Subcutaneous abdominal adipose tissue (tissue), 5 donors: Measurements from ENCODE around the gene EFCC1.

Experiments
- H3K27ac ChIP-seq: one replicate; pipeline ENCODE4 v1.7.0; 2013; ENCODE audit warnings: low read depth, mild to moderate bottlenecking, inconsistent platforms, low read length, moderate library complexity
- H3K27me3 ChIP-seq, 5 donors: one replicate each; pipeline ENCODE4 v1.7.0; 2013; ENCODE audit warnings: low read length in 5 of 5, inconsistent platforms in 1 of 5; ENCODE audit not compliant: control insufficient read depth in 5 of 5, insufficient read depth in 4 of 5
- H3K36me3 ChIP-seq, 5 donors: one replicate each; pipeline ENCODE4 v1.7.0; 2013; ENCODE audit warnings: low read length in 5 of 5; ENCODE audit not compliant: control insufficient read depth in 5 of 5, insufficient read depth in 5 of 5
- H3K4me1 ChIP-seq, 5 donors: one replicate each; pipeline ENCODE4 v1.7.0; 2013; ENCODE audit warnings: low read length in 5 of 5, mild to moderate bottlenecking in 3 of 5, moderate library complexity in 1 of 5; ENCODE audit not compliant: control insufficient read depth in 5 of 5, insufficient read depth in 5 of 5
- H3K4me3 ChIP-seq, 5 donors: one replicate each; pipeline ENCODE4 v1.7.0; 2013; ENCODE audit warnings: low read length in 5 of 5, low read depth in 1 of 5
- H3K9ac ChIP-seq, 5 donors: one replicate each; pipeline ENCODE4 v1.7.0; 2013; ENCODE audit warnings: low read length in 5 of 5, mild to moderate bottlenecking in 4 of 5, moderate library complexity in 3 of 5
- H3K9me3 ChIP-seq, 5 donors: one replicate each; pipeline ENCODE4 v1.7.0; 2013; ENCODE audit warnings: low read length in 5 of 5; ENCODE audit not compliant: control insufficient read depth in 5 of 5
- donor health status: healthy.
- donor health status: healthy.
- donor health status: healthy.
- donor health status: healthy.
- donor health status: healthy.

The EFCC1 gene

DNA sequence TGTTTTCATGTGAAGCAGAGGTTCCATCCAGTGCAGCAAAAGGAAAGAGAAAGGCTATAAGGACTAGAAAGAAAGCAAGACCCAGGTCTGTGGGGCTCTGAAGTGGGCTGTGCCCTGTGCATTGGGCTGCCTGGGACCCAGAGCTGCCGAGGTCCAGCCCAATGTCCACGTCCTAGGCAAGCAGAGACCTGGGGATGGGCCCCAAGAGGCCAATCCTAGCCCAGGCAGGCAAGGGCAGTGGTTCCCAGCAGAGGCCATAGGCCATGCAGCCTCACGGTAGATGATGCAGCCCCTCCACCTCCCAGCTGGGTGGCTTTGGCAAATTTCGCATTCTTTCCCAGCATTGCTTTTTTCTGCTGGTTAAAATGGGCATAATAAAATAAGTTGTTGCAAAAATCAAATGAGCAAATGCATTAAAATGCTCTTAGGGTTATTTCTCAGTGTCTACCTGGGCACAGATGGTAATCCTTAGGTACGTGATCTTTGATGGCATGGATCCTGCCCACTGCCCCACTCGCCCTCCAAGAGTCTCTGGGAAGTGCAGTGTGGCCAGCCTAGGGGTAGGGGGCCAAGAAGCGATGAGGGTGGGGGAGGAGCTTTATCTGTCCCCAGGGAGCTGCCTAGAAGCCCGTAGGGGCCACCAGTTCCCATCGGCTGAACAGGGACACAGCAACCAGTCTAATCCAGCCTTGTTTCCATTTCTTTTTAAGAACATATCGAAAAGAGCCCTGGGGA lies 37.2 kb downstream of the EFCC1 start:
- Histone ChIP-seq H3K9ac (no peak overlapping the region), H3K4me1 (peaks cover 0 to 3% (median 0%) of the 10 kb centered on the region in 5 donors), H3K27me3 (peaks cover 0 to 12% (median 10%) of the 10 kb centered on the region in 5 donors), H3K27ac (no peak overlapping the region), H3K4me3 (no peak overlapping the region), H3K9me3 (no peaks in the 10 kb centered on the region), H3K36me3 (peaks cover 0 to 6% (median 0%) of the 10 kb centered on the region in 5 donors)

GRCh38 chr3:129039271-129040038 lies 38.4 kb downstream of the EFCC1 start:
- Histone ChIP-seq H3K4me1 (peaks cover 0 to 3% (median 0%) of the 10 kb centered on the region in 5 donors), H3K4me3 (no peak overlapping the region), H3K27me3 (peaks cover 0 to 12% (median 10%) of the 10 kb centered on the region in 5 donors), H3K9me3 (no peaks in the 10 kb centered on the region), H3K9ac (no peak overlapping the region), H3K27ac (no peak overlapping the region), H3K36me3 (peaks cover 0 to 6% (median 0%) of the 10 kb centered on the region in 5 donors)

DNA sequence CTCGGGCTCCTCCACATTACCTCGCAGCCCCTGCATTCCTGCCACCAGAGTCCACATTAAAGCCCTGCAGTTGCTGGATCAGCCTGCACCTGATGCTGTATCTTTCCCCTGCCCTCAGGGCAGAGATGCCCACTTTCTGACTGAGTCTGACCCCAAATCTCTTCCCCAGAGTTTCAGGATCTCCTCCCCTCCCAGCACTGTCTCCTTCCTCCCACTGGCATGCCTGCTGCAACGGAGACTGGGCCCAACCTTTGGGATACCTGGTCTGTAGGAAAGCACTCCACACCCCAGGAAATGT lies 38.9 kb downstream of the EFCC1 start:
- no peaks in the 10 kb centered on the region for H3K9me3 ChIP-seq
- no peak overlapping the region for H3K27ac ChIP-seq
- H3K4me1 ChIP-seq = peaks cover 0 to 3% (median 0%) of the 10 kb centered on the region in 5 donors
- H3K36me3 ChIP-seq = peaks cover 0 to 6% (median 0%) of the 10 kb centered on the region in 5 donors
- no peak overlapping the region for H3K9ac ChIP-seq
- peaks cover 0 to 12% (median 10%) of the 10 kb centered on the region in 5 donors for H3K27me3 ChIP-seq
- H3K4me3 ChIP-seq = no peak overlapping the region

DNA sequence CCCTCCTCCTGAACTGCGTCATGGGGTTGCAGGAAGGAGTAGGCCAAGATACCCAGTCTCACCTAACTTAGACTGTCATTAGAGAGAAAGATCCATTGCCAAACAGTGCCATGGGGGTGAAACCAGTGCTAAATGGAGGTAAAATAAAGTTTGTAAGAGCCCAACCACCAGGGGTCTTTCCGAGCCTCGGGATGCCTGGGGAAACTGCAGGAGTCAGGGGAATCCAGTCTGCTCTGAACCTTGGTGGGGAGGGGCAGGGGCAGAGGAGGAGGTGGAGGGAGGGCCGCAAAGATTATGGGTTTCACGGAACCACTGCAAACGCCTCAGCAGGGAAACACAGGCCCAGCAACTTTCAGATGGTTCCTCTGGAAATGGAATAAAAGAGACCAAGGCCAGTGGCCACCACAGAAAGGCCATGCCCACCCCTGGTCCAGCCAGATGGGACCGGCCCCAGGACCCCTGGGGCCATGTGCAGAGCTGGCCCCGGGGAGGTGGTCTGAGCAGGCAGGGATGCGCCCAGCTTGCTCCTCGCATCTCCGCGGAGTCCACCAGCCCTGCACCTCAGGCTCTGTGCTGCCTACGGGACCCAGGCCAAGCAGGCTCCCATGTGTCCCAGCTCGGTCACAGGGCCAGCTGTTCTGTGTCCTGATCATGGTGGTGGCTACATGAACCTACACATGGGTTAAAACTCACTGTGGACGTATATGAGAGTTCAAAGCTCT lies 39.6 kb downstream of the EFCC1 start:
- Histone ChIP-seq H3K9ac (no peak overlapping the region), H3K36me3 (peaks cover 0 to 6% (median 0%) of the 10 kb centered on the region in 5 donors), H3K4me3 (no peak overlapping the region)

GRCh38 chr3:129045675-129046036 lies 44.6 kb downstream of the EFCC1 start:
- Histone ChIP-seq H3K9me3 (peaks cover 0 to 7% (median 0%) of the 10 kb centered on the region in 5 donors), H3K9ac (peak overlapping the region in 2 of 5 donors; percentile 17 to 28), H3K4me3 (peak overlapping the region in 4 of 5 donors; percentile 41 to 61 (median 48)), H3K27ac (no peak overlapping the region), H3K4me1 (peaks cover 0 to 11% (median 10%) of the 10 kb centered on the region in 5 donors), H3K27me3 (peaks cover 3 to 11% (median 7%) of the 10 kb centered on the region in 5 donors), H3K36me3 (no peaks in the 10 kb centered on the region)

More for the DNA sequence above, 39.6 kb downstream of the EFCC1 start:
- peaks cover 0 to 15% (median 14%) of the 10 kb centered on the region in 5 donors for H3K27me3 ChIP-seq
- no peaks in the 10 kb centered on the region for H3K9me3 ChIP-seq
- H3K4me1 ChIP-seq = peaks cover 0 to 8% (median 4%) of the 10 kb centered on the region in 5 donors
- no peak overlapping the region for H3K27ac ChIP-seq

DNA sequence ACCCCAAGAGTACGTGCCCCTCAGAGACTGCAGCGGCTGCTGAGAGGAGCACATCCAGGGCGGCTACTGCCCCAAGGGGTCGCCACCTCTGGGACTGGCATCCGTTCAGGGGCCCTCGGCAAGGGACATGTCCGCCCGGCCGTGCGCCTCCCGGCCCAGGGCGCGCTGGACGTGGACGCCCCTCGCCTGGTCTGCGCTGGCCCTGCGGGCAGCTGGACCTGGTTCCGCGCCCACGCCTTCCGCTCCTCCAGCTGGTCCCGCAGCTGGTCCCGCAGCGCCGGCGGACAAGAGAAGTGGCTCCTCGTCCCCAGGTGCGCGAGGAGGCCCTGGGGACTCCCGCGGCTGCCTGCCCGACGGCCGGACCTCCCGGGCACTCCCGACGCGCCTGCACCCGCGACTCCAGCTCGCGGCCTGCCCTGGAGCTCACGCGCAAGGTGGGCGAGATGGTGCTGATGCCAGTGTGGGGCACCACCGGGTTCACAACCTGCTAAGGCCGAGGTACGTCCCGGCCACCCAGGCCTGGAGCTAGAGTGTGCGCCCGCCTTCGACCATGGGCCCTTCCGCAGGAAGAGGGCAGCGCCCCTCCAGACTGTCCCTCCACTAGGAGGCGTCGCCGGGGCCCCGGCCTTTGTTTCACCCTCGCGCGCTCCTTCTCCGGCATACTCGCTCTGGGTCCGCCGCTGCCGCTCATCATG lies 45.1 kb downstream of the EFCC1 start:
- Histone ChIP-seq H3K36me3 (no peaks in the 10 kb centered on the region), H3K4me1 (peaks cover 0 to 11% (median 10%) of the 10 kb centered on the region in 5 donors), H3K4me3 (peak overlapping the region in 4 of 5 donors; percentile 41 to 61 (median 48)), H3K27me3 (peaks cover 3 to 7% (median 7%) of the 10 kb centered on the region in 5 donors), H3K9me3 (peaks cover 0 to 7% (median 0%) of the 10 kb centered on the region in 5 donors), H3K27ac (no peak overlapping the region), H3K9ac (peak overlapping the region in 2 of 5 donors; percentile 17 to 28)

DNA sequence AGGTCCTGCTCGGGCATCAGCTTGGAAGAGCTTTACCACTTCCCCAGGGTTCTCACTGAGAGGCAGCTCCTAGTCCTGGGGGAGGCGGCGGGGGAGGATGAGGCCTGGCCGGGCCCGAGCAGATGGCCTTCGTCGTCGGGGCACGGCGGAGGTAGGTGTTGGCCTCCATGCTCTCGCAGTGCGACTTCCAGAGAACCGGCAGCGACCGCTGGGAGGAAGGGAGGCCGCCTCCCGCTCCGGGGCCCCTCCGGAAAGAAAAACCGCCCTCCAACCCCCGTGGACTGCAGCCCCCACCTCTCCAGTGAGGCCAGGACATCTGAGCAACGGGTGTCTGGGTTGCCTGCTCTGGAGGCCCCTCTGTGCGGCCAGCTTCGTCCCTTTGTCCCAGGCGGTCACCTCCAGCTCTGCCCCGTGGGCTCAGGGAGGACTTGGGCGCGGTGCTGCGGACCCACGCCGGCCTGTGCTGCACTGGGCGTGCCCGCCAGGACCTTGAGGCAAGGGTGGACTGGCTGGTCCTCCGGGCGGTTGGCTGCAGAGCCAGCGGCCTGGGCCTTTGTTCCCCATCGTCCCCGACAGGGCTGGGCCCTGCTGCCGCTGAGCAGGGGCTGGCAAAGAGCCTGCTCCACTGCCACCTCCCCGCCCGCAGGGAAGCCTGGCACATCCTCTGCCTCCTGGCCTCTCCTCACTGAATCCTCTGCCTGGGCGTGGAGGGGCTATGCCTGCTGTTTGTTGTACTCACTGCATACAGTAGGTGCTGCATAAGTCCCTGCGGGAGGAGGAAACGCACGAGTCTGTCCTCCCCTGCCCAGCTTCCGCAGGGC lies 45.8 kb downstream of the EFCC1 start:
- H3K9me3 ChIP-seq = peaks cover 0 to 7% (median 0%) of the 10 kb centered on the region in 5 donors
- no peak overlapping the region for H3K27ac ChIP-seq
- H3K4me1 ChIP-seq = peaks cover 0 to 15% (median 11%) of the 10 kb centered on the region in 5 donors
- no peaks in the 10 kb centered on the region for H3K36me3 ChIP-seq
- no peak overlapping the region for H3K9ac ChIP-seq
- no peak overlapping the region for H3K4me3 ChIP-seq
- peaks cover 3 to 7% (median 7%) of the 10 kb centered on the region in 5 donors for H3K27me3 ChIP-seq

DNA sequence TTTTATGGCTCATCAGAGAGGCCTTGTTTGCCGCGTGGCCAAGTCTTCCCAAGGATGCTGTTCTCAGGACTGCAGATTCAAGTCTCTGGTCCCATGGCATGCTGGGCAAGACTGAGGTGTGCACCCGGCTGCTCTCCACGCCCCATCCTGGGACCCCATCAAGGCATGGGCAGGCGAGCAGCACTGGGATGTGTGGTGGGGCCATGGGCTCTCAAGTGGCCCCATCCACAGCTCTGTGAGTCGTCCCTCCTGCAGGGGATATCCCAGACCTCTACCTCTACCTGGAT lies 46.4 kb downstream of the EFCC1 start:
- no peak overlapping the region for H3K9ac ChIP-seq
- no peaks in the 10 kb centered on the region for H3K36me3 ChIP-seq
- no peak overlapping the region for H3K27ac ChIP-seq
- H3K4me3 ChIP-seq = no peak overlapping the region
- peaks cover 3 to 7% (median 7%) of the 10 kb centered on the region in 5 donors for H3K27me3 ChIP-seq
- peaks cover 0 to 20% (median 14%) of the 10 kb centered on the region in 5 donors for H3K4me1 ChIP-seq
- peaks cover 0 to 7% (median 0%) of the 10 kb centered on the region in 5 donors for H3K9me3 ChIP-seq
